ENCODE measurements around the gene SCYGR6. TPM values are rescaled to one million over a fixed set of nuclear protein-coding genes. Genes with fewer than 3 reads are reported as not detected.

The SCYGR6 gene
- polyA plus RNA-seq, 3 donors = not detected

GRCh38 chr2:227707390-227707789 is 17.2 kb downstream of the SCYGR6 start:
- Mint-ChIP-seq H3K4me1 (no peaks in the 10 kb centered on the region), H3K27me3 (ENCODE audit: low read depth in 3 of 3) (peaks cover 2 to 6% (median 4%) of the 10 kb centered on the region in 3 donors), H3K4me3 (no peak overlapping the region), H3K27ac (no peak overlapping the region), H3K9me3 (peaks cover 0 to 2% (median 0%) of the 10 kb centered on the region in 7 donors), H3K36me3 (no peaks in the 10 kb centered on the region)
- no peaks in the 10 kb centered on the region for H3K27me3 ChIP-seq (ENCODE audit: control insufficient read depth in 2 of 2, insufficient read depth in 2 of 2, low read length in 2 of 2)
- no peak overlapping the region for H3K4me2 ChIP-seq (replicated peaks; ENCODE audit: extremely low read depth, low read length, poor library complexity, severe bottlenecking)
- no peaks in the 10 kb centered on the region for H3K36me3 ChIP-seq (replicated peaks in 1 of 2; ENCODE audit: control insufficient read depth in 1 of 2, insufficient read depth in 2 of 2, low read length in 2 of 2)
- no peak overlapping the region for H3K27ac ChIP-seq (ENCODE audit: low read depth in 1 of 2, low read length in 2 of 2)
- 67% methylated on average over 3 of the region's 6 CpGs for WGBS (ENCODE audit: insufficient coverage)
- no peak for DNase-seq
- H3K9ac ChIP-seq (ENCODE audit: insufficient read depth, low read length, poor library complexity, severe bottlenecking) = no peak overlapping the region
- intact Hi-C loops (cut with micrococcal nuclease) = no loop called here
- H3K4me1 ChIP-seq (ENCODE audit: control insufficient read depth in 1 of 2, insufficient read depth in 2 of 2, low read length in 2 of 2) = no peaks in the 10 kb centered on the region
- no peak overlapping the region for H3K4me3 ChIP-seq (replicated peaks in 1 of 3; ENCODE audit: low read depth in 2 of 3, low read length in 3 of 3)
- TF ChIP-seq CTCF (IDR thresholded peaks at IDR 0.05) = no peak
- H3K9me3 ChIP-seq (replicated peaks in 1 of 2; ENCODE audit: control insufficient read depth in 1 of 2, insufficient read depth in 1 of 2, low read length in 2 of 2) = no peaks in the 10 kb centered on the region
- H3K79me2 ChIP-seq (ENCODE audit: insufficient read depth, low read length) = no peaks in the 10 kb centered on the region
- H4K20me1 ChIP-seq (ENCODE audit: insufficient read depth, low read length) = no peaks in the 10 kb centered on the region
- H2AFZ ChIP-seq (ENCODE audit: insufficient read depth, low read depth, low read length, poor library complexity, severe bottlenecking) = no peak overlapping the region

DNA sequence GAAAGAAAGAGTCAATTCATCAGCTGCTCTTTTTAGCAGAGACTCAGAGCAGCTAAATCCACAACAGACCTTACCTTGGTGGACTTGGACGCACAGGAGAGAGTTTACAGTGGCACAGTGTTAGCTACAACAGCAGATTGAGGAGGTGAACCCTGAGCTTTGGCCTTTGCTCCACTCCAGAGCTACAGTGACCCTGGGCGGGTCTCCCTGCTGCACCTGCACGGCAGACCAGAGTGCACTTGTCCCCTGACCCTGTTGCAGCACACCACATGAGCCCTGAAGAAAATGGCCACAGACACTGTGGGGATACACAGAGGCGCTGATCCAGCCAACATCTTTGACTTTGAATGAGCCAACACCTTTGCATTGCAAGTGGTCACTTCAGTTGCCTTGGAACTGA is 17.7 kb downstream of the SCYGR6 start:
- no peak overlapping the region for H3K9ac ChIP-seq (ENCODE audit: insufficient read depth, low read length, poor library complexity, severe bottlenecking)
- no peak overlapping the region for H3K4me2 ChIP-seq (replicated peaks; ENCODE audit: extremely low read depth, low read length, poor library complexity, severe bottlenecking)
- H3K4me1 ChIP-seq (ENCODE audit: control insufficient read depth in 1 of 2, insufficient read depth in 2 of 2, low read length in 2 of 2) = no peaks in the 10 kb centered on the region
- no peaks in the 10 kb centered on the region for H4K20me1 ChIP-seq (ENCODE audit: insufficient read depth, low read length)
- DNase-seq = no peak
- H3K27me3 Mint-ChIP-seq (ENCODE audit: low read depth in 3 of 3) = peaks cover 2 to 4% (median 4%) of the 10 kb centered on the region in 3 donors
- H3K27ac ChIP-seq (ENCODE audit: low read depth in 1 of 2, low read length in 2 of 2) = no peak overlapping the region
- H3K79me2 ChIP-seq (ENCODE audit: insufficient read depth, low read length) = no peaks in the 10 kb centered on the region
- no peak overlapping the region for H3K4me3 Mint-ChIP-seq
- 93% methylated on average over 4 of the region's 4 CpGs for WGBS (ENCODE audit: insufficient coverage)
- no peaks in the 10 kb centered on the region for H3K9me3 ChIP-seq (replicated peaks in 1 of 2; ENCODE audit: control insufficient read depth in 1 of 2, insufficient read depth in 1 of 2, low read length in 2 of 2)
- H3K36me3 ChIP-seq (replicated peaks in 1 of 2; ENCODE audit: control insufficient read depth in 1 of 2, insufficient read depth in 2 of 2, low read length in 2 of 2) = no peaks in the 10 kb centered on the region
- H2AFZ ChIP-seq (ENCODE audit: insufficient read depth, low read depth, low read length, poor library complexity, severe bottlenecking) = no peak overlapping the region
- no peak for TF ChIP-seq CTCF (IDR thresholded peaks at IDR 0.05)
- H3K9me3 Mint-ChIP-seq = peaks cover 0 to 2% (median 0%) of the 10 kb centered on the region in 7 donors
- no peaks in the 10 kb centered on the region for H3K27me3 ChIP-seq (ENCODE audit: control insufficient read depth in 2 of 2, insufficient read depth in 2 of 2, low read length in 2 of 2)
- H3K4me1 Mint-ChIP-seq = no peaks in the 10 kb centered on the region
- intact Hi-C loops (cut with micrococcal nuclease) = no loop called here
- H3K4me3 ChIP-seq (replicated peaks in 1 of 3; ENCODE audit: low read depth in 2 of 3, low read length in 3 of 3) = no peak overlapping the region
- H3K36me3 Mint-ChIP-seq = no peaks in the 10 kb centered on the region
- no peak overlapping the region for H3K27ac Mint-ChIP-seq
